GM19328 (cell line): ENCODE data around the gene BRCA2.

ENCODE experiments used
- ATAC-seq: cut with Tn5 transposase; IDR thresholded peaks from one replicate; pipeline ENCODE4 v1.9.1; 2021; ENCODE audit warnings: mild to moderate bottlenecking, moderate library complexity; ENCODE audit not compliant: unreplicated experiment

BRCA2 gene

DNA sequence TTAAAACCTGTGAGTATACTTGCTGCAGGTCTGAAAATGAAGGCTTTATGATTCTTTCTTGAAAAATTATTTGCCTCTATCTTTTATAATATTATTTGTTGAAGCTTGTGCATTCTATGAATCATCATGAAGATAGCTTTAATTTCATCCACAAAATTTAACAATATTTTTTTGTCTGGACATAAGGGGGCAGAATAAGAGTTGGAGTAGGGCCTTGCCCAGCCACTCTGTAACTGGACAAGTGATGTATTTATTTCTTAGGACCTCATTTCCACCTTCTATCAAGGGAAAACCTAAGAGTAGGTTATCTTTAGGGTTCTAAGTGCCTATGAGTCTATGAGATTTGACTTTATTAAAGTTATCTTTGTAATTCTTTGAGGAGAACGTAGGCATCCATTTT lies 62.7 kb downstream of the BRCA2 start:
- ATAC-seq, result no peak

DNA sequence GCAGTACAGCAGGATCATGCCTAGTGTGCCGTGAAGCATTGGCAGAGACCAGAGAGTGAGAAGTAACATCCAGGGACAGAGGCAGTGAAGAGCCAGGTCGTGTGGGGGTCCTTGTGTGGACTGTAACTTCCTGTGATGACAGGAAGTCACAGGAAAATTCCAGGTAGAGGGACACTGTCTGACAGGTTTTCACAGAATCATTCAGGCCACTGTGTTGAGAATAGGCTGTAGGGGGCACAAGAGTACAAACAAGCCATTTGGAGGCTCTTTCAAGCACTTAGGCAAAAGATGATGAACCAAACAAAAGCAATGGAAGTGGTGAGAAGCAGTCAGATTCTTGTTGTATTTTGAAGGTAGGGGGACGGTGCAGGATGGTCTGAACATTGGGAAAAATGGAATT lies 66.2 kb downstream of the BRCA2 start:
- no peak for ATAC-seq

DNA sequence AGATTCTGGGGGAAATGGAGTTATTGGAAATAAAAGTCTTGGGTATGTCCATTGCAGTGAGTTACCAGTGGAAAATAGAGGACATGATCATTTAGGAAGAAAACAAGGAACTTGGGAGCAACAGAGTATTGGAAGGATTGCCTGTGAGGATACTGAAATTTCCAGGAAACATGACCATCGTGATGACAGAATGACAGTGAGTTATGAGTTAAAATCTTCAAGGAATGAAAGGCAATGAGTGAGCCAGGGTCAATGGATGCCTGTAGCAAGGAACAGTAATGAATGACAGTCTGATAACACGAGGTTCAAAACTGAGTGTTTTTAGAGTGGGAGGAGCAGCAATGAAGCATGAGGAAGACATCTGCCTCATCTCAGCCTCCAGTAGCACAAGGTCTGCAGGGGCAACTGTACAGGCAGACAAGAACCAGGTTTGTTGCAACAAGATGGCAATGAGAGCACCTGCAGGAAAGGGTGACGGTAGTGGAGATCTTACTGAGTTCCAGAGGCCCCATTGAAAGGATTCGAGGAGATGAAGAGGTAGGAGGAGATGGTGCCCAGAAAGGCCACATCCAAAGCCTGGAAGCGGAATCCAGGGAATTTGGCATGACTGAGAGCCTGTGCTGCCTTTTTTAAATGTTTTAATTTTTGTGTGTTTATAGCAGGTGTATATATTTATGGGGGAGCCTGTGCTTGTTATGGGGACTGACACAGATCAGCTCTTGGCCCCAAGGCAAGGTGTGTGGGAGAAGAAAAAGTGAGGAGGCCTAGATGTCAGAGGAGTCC lies 68.7 kb downstream of the BRCA2 start:
- ATAC-seq, result no peak

DNA sequence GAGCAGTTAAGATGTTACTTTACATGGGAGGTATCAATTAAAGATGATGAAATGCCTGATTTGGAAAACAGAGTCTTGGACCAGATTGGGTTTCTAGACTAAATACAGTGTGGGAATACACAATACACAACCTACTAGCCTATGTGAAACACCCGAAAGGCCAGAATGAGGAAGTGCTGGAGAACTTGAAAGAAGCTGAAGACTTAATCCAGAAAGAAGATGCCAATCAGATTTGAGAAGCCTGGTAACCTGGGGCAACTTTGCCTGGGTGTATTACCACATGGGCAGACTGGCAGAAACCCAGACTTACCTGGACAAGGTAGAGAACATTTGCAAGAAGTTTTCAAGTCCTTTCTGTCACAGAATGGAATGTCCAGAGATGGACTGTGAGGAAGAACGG lies 69.4 kb downstream of the BRCA2 start:
- ATAC-seq, result no peak

DNA sequence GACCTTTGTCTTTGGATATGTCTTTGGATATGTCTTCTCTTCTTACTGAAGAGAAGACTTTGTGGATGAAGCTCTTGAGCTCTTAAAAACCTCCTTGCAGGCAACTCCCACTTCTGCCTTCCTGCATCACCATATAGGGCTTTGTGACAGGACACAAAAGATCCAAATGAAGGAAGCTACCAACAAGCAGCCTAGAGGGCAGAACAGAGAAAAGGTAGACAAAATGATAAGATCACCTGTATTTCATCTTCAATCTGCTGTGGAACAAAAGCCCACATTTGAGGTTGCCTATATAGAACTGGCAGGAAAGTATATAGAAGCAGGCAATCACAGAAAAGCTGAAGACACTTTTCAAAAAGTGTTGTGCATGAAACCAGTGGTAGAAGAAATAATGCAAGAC lies 70.1 kb downstream of the BRCA2 start:
- ATAC-seq, result no peak

DNA sequence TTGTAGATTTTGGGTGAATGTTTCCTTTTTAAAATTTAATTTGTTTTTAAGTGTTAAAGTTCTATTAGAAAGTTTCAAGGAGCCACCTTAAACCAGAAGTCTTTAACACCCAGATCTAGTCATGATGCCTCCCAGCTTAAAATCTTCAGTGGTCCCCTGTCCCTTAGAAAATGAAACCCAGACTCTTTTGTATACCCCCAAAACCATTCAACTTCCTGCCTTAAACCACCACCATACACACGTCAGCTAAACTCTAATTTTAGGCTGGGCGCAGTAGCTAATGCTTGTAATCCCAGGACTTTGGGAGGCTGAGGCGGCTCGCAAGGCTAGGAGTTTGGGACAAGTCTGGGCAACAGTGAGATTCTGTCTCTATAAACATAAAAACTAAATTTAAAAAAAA lies 74.7 kb downstream of the BRCA2 start:
- ATAC-seq, result no peak

DNA sequence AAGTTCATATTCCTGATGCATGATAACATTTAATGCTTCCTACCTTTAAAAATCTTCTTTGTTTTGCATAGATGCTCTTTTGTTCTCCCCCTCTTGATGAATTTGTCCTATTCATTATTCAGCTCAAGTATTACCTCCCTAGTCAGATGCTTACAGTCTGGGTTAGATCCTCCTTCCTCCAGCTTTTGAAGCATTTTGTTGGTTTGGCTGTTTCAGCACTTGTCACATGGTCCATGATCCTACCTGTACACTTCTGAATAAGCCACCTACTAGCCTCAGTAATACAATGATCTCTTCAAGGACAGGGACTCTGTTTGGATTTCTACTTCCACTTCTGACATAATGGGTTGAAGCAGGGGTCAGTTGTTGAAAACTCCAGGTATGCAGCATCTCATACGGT lies 75.2 kb downstream of the BRCA2 start:
- ATAC-seq, result no peak

DNA sequence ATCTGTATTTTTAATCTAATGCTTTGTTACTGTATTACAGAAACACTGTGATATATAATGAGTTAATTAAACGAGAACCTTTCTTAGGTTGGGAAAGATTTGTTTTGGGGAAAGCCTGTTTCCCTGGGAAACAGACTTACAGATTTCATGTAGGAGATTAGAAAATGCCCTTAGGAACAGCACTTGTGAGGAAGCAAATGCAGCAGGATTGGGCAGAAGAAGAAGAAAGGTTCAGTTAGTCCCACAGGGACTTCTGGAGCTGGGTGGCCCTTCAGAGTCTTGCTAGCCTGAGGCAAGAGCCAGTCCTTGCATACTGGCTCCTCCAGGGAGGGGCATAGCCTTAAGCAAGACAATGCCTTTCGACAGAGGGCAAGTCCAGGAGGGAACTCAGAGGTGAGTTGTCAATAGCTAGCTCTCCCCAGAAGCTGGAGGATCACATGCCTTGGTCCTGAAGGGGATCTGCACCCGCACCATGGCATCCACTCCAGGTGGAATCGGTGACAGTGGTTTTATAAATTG lies 75.9 kb downstream of the BRCA2 start:
- ATAC-seq, result no peak

DNA sequence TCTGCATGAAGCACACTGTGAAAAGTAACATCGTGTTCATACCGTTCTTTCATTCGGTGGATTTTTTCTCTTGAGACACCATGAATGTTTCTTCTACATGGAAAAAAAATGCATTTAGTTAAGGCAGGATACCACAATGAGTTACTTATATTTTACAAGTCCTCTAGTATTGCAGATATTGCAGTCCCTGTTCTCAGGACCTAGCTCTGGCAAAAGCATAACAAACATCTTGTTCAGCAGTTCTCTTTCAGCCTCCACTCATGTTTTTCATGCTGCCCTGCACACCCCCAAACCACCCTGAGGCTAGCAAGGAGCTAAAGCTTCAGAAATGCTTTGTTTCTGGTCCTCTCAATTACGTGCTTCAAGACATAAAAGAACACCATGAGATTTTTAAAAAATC lies 87.8 kb downstream of the BRCA2 start:
- no peak for ATAC-seq

DNA sequence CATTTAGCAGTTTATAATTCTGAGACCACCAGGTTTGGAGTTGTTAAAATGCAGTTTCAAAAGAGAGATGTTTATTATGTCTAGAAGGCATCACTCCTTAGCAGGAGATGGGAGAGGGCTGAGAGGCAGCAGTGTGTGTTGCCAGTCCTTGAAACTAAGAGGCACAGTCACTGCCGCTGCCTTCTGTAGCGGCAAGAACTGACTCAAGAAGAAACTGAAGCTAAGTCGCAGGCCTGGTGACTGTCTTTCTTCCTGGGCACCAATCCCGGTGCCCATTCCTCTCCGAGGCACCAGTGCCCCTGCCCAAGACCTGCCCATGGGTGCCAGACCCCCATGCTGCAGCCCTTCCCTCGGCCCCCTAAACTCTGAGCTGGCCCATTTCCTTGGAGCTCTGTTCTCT lies 92.5 kb downstream of the BRCA2 start:
- no peak for ATAC-seq

DNA sequence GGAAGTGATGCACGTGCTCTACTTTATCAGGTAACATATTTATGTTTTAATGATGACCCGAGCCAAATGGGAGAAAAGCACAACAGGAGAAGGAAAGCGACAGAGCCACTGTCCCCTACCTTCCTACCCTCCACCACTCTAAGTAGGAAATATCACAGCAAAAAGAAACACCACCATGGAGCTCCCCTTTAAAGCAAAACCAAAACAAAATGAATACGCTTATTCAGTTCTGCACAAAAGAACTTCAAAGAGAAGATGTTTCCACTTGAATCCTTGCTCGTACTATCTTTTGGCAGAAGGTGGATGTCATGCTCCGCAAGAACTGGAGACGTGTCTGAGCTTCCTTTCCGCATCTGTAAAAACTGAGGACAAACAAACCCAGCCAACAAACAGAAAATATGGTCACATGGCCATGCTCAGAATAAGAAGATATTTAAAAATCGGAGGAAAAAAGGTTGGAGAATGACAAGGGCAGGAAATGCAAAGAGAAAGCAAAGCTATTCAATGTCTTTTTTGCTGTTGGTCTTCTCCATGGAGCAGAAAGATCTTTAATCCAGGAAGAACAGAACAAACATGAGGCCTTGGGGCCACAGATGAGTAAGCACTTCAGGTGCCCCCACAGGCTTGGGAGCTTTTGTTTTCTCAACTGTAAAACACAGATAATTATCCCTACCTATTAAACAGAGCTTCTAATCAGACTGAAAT lies 93.1 kb downstream of the BRCA2 start:
- no peak for ATAC-seq

DNA sequence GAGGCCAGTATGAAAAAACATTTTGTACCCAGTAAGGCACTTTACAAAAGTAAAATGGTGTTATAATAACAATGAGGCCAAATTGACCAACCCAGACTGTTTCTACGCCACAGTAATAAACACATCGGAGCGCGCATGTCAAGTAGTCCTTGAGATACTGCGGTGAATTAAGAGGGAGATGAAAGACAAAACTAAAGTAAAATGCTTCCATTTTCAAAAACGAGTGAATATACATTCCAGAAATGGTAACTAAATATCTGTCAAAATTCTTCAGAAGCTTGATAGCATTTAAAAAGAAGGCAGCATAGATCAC lies 93.6 kb downstream of the BRCA2 start:
- no peak for ATAC-seq

DNA sequence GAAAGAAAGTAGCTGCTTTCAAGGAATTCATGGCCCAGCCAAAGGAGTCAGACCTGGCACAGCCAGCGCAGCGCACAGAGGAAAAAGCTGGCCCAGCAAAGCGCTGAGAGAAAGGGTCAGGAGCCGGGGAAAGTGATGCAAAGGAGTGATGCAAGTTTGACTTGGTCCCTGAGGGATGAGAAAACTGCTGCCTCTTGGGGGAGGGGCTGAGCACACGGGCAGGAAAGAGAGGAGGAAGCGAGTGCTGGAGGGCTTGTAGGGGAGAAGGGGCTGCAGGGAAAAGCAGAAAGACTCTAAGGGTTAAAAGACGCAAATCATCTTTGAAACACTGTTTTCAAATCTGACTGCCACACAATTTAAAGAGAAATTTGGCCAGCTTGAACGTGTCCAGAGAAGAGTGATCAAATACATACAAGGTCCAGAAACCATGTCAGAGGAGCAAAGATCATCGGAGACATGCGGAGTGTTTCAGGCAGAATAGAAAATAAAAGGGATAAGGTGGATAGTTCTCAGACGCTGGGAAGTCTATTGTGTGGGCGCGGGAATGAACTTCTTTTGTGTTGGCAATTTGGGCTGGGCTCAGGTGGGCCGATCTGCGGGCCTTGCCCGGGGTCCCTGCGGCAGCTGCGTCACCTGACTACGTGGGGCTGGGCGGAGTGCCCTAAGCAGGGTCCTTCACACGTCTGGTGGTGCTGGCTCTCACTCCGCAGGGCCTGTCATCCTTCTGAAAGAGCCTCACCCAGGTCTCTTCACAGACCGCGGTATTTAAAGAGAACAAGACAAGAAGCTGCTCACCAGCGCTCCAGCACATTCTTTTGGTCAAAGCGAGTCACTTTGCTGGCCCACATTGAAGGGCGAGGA lies 94.5 kb downstream of the BRCA2 start:
- no peak for ATAC-seq

DNA sequence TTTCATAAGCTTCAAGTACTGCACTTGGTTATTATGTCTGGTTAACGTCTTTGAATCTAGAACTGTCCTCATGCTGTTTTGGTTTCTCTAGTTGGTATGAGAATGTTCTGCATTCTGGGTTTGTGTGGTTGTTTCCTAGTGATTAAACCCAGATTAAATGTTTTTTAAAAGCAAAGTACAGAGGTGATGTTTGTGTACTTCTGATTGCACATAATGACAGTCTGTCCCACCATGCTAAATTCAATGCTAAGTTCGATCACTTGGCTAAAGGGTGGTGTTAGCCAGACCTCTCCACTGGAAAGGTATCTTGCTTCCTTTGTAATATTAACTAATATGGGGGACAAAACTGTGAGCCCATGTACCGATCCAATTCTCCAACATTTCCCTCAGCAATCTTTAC lies 98.0 kb downstream of the BRCA2 start:
- no peak for ATAC-seq

DNA sequence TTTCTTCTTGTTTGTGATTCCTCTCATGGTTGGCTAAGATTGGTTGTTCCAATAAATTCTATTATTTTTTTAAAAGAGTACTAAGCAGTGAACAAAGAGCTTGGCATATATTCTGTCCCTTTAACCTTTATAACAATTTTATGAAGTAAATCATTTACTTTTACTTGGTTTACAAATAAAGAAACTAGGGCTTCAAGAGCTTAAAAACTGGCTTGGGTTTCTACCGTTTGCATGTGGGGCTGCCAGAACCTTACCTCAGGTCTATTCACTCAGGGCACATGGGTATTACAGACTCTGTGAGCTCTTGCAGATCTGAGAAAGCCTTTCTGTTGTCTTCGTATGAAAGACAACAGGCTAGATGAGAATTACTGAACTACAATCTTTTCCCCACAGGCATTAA lies 99.3 kb downstream of the BRCA2 start:
- no peak for ATAC-seq

DNA sequence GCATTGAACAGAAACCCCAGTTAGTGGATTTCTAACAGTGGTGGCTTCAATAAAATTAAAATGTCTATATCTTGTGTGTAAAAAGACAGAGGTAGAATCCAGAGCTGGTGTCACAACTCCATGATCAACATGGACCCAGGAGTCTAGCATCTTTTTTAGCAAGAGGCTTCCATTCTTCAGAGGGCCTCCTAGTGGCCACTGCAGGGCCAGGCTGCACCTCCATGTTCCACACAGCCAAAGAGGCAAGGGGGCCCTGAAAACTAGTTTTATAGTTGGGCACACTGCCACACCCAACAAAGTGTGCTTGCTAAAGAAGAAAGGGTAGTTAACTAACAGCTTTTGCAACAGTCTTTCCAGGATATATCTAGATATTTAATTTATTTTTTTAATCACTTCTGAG lies 99.7 kb downstream of the BRCA2 start:
- no peak for ATAC-seq

DNA sequence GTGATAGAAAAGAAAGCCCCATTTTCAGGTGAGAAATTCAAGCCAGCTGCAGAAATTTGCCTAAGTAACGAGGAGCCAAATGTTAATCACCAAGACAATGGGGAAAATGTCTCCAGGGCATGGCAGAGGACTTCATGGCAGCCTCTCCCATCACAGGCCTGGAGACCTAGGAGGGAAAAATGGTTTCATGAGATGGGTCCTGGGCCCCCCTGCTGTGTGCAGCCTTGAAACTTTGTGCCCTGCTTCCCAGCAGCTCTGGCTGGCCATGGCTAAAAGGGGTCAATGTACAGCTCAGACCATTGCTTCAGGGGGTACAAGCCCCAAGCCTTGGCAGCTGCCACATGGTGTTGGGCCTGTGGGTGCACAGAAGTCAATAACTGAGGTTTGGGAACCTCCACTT lies 102.7 kb downstream of the BRCA2 start:
- no peak for ATAC-seq

DNA sequence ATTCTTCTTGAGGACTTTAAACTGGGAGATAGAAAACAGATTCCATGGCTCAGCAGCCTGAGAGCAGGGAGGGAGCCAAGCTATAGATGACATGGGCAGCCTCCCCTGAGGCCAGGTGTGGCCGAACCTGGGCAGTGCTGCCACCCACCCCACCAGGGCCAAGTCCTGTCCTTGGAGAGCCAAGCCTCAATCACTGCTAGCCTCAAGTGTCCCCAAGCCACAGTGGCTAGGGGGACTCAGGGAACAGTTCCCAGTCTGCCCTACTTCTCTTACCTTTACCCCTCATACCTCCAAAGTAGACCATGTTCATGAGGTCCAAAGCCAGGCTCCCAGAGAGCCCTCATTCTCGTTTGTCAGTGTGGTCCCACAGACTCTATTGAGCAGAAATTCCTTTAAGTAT lies 104.6 kb downstream of the BRCA2 start:
- ATAC-seq, result no peak

DNA sequence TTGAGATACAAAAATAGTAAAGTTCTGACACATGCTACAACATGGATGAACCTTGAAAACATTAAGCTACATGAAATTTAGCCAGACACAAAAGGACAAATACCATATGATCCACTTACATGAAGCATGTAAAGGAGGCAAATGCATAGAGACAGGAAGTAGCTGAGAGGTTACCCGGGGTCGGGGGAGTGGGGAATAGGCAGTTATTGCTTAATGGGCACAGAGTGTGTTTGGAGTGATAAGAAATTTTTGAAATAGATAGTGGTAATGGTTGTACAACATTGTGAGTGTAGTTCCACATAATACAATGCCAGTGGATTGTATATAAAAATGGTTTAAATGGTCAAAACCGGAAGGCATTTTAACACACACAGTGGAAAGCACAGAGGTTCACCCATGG lies 108.3 kb downstream of the BRCA2 start:
- ATAC-seq, result no peak

DNA sequence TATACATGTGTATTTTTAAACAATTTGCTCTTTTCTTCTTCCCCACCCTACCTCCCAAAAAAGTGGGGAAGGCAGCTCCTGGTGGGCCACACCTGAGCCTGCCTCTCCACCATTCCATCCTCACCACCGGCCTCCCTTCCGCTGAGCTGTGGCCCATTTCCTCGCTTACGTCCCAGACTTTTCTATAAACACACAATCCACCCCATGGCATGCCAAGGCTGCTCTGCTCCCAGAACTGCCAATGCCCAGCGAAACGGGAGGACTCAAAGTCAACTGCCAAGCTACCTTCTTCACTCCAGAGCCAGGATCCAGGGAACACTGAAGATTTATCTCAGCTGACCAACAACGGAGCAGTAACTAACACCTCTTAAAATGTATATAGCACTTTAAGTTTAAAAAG lies 109.8 kb downstream of the BRCA2 start:
- no peak for ATAC-seq

DNA sequence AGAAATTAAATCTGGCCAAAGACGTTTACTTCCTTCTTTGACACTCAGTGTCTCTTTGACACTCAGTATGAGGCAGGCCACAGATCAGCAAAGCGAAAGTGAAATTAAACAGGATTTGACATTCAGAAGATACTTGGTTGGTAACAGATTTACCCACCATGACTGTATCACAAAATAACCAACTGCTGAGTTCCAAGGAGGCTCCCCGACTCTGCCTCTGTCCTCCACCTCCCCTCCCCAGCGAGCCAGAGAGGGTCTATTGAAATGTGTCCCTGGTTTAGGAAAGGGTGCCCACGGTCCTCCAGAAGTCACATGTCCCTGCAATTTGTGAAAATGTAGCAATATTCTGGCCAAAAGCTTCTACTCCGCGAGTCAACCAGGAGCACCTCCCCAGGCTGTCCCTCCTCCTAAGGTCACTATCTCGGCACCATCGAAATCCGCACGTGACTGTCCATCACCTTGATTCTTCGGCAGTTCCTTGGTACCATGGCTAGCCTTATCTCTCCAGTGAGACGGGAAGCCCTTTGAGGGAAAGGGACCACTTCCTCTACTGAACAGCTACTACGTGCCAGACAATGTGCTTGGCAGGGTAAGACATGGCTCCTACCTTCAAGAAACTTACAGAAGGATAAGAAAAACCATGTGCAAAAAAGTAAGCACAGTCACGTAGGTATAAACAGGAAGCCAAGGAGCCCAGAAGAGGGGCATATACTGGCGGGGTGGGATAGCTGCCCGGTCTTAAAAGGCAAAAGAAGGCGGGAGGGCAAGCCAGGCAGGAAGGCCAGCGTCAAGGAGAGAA lies 111.1 kb downstream of the BRCA2 start:
- ATAC-seq, result peak; percentile 33
